Putamen (tissue), 1 donor: ENCODE data around the gene CXCL8.
"Not testable (repeated sequence)": the region's sequence is repeated elsewhere in the genome, so short reads cannot be mapped to it uniquely, and the experiment has no call there.

Experiments
- DNase-seq: peaks from one replicate; pipeline ENCODE4 v3.0.0-alpha.2; 2016; ENCODE audit warnings: low spot score

The CXCL8 gene

DNA sequence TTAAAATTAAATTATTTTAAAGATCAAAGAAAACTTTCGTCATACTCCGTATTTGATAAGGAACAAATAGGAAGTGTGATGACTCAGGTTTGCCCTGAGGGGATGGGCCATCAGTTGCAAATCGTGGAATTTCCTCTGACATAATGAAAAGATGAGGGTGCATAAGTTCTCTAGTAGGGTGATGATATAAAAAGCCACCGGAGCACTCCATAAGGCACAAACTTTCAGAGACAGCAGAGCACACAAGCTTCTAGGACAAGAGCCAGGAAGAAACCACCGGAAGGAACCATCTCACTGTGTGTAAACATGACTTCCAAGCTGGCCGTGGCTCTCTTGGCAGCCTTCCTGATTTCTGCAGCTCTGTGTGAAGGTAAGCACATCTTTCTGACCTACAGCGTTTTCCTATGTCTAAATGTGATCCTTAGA is at the start of gene CXCL8:
Gene CXCL8, plus strand, starts transcription at position 217 of the 426 bp plus-strand sequence. Its CDS starts 90 bp downstream, at position 307.
- peak; percentile 52 for DNase-seq

DNA sequence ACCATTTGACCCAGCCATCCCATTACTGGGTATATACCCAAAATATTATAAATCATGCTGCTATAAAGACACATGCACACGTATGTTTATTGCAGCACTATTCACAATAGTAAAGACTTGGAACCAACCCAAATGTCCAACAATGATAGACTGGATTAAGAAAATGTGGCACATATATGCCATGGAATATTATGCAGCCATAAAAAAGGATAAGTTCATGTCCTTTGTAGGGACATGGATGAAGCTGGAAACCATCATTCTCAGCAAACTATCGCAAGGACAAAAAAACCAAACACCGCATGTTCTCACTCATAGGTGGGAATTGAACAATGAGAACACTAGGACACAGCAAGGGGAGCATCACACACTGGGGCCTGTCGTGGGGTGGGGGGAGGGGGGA is 49.2 kb upstream of the CXCL8 start:
- DNase-seq, result not testable (repeated sequence)

DNA sequence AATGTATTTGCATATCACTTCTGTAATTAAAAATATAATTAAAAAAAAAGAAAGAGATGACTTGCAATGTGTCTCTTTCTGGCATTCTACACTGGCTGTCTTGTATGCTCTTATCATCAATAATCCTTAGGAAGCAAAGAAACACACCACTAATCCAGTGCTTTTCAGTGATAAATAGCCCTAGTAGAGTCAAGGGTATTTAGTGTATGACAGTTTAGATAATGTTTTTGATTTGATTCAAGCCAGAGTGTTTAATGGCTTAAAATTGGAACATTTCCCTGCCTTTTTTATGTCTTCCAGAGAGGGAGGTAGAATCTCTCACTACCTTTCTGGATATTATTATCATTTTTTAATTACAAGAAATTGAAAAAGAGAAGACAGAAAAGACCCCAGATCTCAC is 48.6 kb upstream of the CXCL8 start:
- DNase-seq, result no peak

DNA sequence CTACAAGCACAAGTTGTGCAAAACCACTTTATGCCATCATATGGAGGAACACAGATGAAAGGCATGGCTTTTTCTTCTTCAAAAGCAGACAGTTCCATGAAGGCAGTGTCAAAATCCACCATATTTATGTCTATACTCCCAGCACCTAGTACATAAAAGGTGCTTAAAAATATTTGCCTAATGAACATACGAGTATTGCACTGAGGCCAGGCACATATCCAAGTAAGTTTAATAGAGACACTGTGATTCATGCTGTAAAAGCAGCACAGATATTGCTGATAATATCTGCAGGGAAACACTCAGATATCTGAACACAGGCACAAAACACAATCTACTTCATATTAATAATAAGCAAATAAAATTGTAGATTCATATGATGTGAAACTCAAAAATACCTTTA is 48.1 kb upstream of the CXCL8 start:
- DNase-seq, result no peak

DNA sequence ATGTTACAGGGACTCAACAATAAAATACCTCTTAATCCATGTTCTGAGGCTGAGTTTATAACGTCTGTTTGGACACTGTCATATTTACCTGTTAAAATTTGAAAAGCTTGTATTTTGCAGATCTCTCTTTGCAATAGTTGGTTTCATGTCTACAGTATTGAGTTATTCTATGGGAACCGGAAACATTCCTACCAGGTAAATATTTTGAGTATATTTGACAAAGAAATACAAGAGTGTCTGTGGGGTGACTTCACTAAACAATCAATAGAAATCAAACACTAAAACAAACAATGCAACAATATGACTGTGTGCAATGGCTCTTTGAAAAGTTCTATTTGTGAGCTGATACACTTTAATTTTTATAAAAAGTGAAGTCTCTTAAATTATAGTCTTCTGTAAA is 47.7 kb upstream of the CXCL8 start:
- DNase-seq, result no peak

DNA sequence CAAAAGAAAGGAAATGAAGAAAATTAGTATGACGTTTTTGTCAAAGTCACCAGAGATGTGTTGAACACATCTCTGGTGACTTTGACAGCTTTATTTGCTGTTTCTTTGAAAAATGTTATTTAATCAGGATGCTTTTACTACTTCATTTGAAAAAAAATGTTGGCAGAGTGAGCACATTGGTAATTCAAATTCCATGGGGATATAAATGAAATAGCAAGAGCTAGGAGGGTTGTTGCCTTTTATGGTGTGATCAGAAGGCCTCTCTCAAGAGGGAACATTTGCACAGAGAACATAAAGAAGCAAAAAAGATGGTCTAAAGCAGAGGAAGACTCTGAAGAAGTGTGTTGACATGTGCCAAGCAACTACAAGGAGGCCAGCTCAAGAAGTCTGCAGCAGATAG is 46.6 kb upstream of the CXCL8 start:
- DNase-seq, result no peak

DNA sequence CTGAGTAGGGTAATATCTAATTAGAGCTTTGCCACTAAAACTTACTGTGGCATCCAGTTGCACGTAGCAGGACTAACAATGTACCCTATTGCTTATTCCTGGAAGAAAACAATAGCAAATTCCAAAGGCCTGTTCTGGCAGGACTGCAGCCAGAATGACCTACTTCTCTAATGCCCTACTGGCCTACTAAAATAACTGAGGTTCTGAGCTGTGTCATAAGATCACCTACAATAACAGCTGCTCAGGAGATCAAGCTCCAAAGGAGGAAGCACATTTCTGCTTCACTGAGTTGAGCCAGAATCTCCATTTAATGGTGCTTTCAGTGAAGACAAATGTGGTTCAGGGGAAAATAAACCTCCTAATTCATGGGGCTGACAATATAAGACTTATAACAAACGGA is 42.2 kb upstream of the CXCL8 start:
- no peak for DNase-seq

DNA sequence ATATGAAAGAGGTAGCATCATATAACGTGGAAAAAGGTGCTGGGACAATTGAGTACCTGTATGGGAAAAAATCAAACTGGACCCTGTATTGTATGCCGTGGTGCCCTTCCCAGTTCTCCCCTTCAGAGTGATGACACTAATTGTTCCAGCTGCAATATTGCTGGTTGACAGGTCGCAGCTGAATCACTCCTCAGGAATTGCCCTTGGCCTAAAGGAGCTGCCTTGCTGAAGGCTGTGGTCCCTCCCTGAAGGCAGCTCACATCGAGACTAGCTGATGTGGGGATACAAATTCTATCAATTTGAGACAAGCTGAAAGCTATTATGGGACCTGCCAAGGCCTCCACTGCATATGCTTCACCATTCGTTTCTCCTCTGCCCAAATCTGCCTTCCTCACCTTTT is 39.3 kb upstream of the CXCL8 start:
- no peak for DNase-seq

DNA sequence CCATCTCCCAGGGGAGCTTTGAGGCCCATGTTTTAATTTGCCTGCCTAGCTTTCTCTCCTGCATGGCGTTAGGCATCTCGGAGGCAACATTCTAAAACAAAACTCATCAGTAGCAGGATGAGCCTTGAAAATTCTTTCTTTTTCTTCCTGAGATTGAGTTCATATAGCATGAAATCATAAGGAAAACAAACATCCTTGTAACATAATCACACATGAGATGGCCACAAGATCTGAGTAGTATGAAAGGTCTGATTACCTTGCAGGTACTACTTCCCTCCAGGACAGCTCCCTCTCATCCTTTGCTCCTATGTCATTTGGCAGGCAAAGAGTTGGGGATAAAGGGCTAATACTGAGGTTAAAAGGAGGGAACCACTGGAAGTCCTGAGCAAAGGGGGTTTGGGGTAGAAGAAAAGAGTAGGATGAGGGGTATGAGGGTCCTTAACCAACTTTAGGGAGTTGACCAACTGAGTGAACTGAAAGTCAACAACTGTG is 37.5 kb upstream of the CXCL8 start:
- DNase-seq, result no peak

DNA sequence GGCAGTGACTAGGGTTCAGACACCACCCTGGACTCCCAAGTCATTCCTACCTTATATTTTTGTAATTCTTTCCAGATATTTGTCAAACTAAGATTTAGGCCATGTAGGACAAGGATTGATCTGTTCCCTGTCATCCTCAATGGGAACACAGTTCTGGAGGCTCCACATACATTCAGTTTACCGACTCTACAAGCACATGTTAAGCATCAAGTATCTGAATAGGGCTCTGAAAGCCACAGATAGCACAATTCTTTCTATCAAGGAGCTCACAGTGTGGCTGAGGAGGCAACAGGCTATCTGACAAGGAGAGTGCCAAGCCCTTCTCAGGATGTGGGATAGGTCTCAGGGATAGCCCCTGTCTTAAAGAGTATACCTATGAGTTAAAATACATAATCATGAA is 37.0 kb upstream of the CXCL8 start:
- DNase-seq, result no peak

DNA sequence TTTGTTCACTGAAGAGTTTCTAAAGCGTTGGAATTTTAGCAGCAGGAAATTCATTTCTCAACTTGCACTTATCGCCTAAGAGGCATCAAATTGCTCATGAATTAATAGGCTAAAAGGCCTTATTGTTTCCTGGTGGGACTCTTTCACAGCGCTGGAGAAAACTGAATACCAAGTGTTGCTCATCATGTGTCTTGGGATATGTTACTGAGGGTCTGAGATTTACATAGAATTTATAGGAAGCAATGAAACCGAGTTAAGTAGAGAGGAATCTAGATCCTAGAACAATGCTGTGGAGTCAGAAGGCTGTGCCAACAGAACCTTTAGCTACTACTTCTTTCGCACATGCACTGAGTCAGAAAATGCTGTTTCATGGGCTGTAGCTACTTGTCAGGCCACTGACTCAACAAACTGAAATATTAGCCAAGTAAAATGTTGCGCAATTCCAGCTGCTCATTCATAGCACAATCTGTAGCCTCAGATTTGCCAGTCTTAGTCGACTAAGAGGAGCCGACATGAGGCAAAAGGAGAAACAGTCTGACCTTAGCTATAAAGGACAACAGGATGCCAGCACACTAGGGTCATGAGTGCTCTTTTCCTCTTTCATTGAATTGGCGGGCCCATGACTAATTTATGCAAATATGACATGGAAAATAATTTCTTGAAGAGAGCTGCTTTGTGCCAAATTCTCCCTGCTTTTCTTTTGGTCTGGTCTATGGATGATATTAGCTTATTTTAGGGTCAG is 35.9 kb upstream of the CXCL8 start:
- no peak for DNase-seq

DNA sequence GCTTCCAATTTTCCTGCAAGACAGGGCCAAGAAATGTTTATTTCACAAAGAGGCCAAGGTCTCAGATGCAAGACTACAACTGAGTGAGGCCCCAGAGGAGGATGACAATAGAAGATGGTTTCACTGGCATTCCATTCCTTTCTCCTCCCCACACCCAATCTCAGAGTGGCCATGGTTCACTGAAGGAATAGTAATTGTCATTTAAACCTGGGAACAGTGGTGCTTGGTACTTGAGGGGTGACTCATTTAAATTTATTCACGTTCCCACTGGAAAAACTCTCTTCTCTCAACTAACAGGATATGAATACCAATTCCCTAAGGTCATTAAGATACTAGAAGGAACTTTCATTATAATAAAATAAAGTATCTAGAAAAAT is 35.3 kb upstream of the CXCL8 start:
- no peak for DNase-seq

DNA sequence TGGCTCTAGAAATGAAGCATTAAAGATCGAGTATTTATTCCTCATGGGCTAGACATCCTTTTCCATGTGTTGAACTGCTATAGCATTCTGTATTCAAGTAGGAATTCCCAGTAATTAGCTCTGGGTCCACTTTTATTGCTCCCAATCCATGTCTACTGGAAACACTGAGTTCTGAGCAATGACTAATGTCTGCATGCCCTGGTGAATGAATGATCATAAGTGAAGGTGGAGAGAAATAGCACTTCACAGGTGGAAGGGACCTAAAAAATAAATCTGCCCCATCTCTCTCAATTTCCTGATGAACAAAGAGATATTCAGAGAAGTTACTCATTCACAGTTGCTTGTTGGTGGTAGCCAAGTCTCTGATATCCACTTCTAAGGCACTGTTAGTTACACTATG is 34.6 kb upstream of the CXCL8 start:
- no peak for DNase-seq

DNA sequence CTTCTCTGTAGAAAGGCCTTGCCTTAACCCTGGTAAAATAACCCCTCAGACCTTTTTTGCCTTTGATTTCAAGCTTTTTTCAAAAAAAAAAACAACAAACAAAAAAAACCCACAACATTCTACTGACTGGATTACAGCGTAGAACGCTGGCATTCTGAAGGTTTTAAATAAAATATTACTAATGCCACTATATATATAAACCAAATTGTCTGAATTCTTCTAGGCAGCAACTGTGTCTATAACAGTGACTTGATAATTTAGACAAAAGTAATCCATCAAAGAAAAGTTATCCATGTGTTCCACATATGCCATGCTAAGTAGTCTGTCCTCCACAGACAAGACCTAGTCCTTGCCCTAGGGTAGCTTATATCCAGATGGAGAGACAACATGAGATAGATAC is 33.6 kb upstream of the CXCL8 start:
- no peak for DNase-seq

DNA sequence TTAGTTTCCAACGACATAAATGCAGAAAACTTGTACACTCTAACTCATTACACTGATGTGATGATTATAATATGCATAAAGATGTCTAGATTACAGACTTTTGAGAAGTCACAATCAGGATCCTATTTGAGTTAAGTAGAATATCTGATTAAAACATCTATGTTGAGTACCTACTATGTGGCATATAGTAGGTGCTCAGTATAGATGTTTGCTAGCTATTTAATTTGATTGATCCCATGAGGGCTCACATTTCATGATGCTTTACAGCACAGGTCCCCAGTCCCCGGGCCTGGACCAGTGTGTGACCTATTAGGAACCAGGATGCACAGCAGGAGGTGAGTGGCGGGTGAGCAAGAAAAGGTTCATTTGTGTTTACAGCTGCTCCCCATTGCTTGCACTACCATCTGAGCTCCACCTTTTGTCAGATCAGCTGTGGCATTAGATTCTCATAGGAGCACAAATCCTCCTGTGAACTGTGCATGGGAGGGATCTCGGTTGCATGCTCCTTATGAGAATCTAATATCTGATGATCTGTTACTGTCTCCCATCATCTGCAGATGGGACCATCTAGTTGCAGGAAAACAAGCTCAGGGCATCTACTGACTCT is 33.0 kb upstream of the CXCL8 start:
- no peak for DNase-seq

DNA sequence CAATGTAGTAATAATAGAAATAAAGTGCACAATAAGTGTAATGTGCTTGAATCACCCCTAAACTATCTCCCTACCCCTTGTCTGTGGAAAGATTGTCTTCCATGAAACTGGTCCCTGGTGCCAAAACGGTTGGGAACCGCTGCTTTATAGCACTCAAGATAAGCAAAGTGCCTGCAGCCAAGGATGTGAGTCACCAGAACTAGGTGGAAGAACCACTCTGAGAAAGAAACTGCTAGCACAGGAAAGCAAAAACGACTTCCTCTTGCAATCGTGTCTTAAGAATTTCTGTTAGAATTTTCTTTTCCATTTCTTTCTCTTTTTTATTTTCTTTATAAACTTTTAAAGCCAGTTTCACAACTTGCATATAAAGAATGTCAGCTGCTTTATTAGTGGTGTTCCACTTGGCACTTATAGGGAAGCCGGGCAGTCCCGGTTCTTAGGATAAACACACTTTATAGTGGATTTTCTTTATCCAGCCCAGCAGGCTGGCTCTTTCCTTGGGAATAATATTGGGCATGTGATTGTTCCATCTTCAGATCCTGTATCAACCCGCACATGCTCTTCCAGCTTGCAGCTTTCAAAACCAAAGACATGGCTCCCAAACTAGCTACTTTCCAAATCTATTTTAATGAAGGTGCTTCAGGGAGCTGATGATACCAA is 32.3 kb upstream of the CXCL8 start:
- no peak for DNase-seq

DNA sequence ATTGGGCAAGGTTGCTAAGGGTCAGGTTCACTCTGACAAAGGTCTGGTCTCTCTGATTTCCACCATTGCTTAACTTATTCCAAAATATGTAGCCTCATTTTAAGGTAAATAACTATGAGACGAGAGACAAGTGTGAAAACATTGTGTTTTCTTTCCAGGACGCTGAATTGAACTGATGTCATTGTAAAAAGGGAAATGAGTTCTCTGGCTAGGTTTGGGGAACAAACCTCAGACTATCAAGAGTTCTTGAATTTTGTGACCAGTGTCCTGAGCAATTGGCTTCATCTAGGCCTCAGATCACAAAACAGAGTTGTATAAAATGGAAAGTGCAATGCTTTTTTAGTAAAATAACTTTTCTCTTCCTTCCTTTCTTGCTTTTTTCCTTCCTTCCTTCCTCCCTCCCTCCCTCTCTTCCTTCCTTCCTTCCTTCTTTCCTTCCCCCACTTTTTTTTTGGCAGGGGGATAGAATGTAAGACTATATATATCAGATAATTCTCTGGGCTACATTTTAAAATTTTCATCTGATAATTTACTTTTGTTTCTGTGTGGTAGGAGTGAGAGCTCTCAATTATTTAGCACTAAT is 30.8 kb upstream of the CXCL8 start:
- no peak for DNase-seq

DNA sequence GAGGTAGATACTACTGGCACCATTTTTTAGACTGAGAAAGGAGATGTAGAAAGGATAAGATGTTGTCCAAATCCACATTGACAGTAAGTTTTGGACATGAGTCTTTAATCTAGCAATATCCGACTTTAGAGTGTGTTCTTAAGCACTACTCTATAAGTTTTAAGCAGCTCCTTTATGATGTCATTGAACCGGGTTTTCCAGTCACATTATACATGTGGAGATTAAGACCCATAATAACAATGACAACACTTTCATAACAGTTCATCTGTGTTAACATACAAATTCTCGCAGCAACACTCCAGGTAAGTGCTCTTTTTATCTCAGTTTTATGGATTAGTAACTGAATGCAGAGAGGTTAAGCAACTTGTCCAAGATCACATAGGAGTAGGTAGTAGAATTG is 30.3 kb upstream of the CXCL8 start:
- no peak for DNase-seq

DNA sequence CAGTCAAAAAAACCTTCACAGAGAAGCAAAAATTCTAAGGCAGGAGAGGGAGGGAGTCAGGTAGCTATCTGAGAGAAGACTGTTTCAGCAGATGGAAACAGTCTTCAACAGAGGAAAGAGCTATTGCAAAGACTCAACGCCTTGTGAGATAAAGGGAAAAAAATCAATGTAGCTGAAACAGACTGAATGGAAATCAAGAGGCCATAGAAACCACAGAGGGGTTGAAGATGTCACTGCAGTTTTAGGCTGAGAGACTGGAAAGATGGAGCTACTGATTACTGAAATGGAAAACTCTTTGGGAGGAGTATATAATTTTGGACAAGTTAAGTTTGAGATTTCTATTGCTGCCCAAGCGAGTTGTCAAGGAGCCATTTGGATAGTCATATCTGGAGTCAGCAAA is 28.4 kb upstream of the CXCL8 start:
- no peak for DNase-seq

DNA sequence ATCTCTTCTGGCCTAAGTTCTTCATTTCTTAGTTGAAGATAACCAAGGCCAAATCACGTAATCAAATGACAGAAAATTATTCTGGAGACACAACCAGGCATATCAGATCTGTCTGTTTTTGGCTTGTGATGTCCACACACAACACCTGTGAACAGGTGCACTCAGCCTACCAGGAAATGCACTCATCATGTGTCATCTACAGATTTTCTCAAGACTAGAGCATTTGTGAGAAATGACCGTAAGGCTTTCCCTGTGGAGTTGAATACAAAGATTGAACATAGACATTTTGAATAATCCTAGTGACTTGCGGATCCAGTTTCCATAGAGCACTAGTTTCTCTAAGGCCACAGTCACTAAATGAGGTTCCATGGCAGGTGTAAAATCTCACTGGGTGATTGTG is 26.7 kb upstream of the CXCL8 start:
- DNase-seq, result no peak

DNA sequence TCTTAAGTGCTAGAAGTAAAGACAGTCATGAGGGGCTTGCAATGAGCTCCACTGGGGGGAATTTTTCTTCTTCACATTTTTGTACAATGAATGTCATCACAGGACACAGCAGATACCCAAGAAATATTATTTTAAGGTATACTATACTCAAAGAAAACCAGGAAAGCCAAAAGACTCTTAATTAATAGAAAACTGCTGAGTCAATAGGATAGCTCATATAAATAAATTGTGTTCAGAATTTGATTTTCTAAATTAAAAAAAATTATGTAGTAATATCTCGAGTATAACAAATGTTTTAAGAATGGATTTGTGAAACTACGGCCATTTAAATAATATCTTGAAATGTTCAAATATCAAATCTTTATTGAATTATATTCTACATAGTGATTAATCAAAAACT is 25.7 kb upstream of the CXCL8 start:
- DNase-seq, result no peak

DNA sequence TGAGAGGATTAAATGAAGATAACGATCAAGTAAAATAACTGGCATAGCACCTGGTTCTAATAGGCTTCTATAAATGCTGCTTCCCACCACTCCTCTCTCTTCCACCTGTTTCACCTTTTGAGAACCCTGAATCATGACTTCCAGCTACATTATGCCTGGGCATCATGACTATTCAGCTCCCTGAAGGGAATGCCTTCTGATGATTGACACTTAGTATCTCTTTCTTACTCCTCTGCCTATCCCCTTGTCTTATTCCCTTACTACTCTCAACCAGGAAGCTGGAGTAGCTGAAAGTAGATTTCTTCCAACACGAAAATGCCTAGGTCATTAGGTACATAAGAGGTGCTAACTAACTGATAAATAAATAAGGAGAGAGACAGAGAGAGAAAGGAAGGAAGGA is 24.7 kb upstream of the CXCL8 start:
- DNase-seq, result no peak
